Measurements from ENCODE around the gene WDR76. TPM values are rescaled to one million over a fixed set of nuclear protein-coding genes. Genes with fewer than 3 reads are reported as not detected.
"Not testable (repeated sequence)": the region's sequence is repeated elsewhere in the genome, so short reads cannot be mapped to it uniquely, and the experiment has no call there.

Gene WDR76
- total and polyA plus RNA-seq, 9 donors = 7.2 to 12.2 (median 8.9) TPM

DNA sequence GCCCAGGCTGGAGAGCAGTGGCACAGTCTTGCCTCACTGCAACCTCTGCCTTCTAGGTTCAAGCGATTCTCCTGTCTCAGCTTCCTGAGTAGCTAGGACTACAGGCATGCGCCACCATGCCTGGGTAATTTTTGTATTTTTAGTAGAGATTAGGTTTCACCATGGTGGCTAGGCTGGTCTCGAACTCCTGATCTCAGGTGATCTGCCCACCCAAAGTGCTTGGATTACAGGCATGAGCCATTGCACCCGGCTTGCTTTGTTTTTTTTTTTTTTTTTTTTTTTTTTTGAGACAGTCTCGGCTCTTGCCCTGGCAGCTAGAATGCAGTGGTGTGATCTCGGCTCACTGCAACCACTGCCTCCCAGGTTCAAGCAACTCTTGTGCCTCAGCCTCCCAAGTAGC lies 5.7 kb downstream of the WDR76 start:
- H3K36me3 ChIP-seq (ENCODE audit: control insufficient read depth, insufficient read depth, low read length); H3K9me3 ChIP-seq (replicated peaks; ENCODE audit: control insufficient read depth, low read depth, low read length); H3K4me1 ChIP-seq (ENCODE audit: control insufficient read depth, insufficient read depth, low read length); H3K27ac ChIP-seq (ENCODE audit: low read length); H3K4me3 ChIP-seq (ENCODE audit: low read length); DNase-seq; H3K27me3 ChIP-seq (ENCODE audit: control insufficient read depth, insufficient read depth, low read length): not testable (repeated sequence)
- WGBS (ENCODE audit: insufficient coverage) = no CpG with 5 or more reads among the region's 6 CpGs

DNA sequence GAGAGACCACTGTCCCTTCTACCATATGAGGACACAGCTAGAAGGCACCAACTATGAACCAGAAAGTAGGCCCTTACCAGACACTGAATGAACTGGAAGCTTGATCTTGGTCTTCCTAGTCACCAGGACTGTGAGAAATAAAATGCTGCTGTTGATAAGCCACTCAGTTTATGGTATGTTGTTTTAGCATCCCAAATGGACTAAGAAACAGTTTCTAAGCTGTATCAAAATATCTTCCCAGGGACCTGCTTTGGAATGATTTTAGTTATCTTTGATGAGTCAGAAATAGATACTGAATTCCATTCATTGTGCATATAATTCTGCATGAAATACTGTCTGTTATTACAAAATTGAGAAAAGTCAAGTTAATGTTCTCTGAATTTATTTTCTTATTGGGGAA lies 18.6 kb downstream of the WDR76 start:
- H3K36me3 ChIP-seq (ENCODE audit: control insufficient read depth, insufficient read depth, low read length) = peaks cover 15% of the 10 kb centered on the region
- no peak for DNase-seq
- no peak overlapping the region for H3K27ac ChIP-seq (ENCODE audit: low read length)
- no peaks in the 10 kb centered on the region for H3K9me3 ChIP-seq (replicated peaks; ENCODE audit: control insufficient read depth, low read depth, low read length)
- H3K4me3 ChIP-seq (ENCODE audit: low read length) = no peak overlapping the region
- no peaks in the 10 kb centered on the region for H3K27me3 ChIP-seq (ENCODE audit: control insufficient read depth, insufficient read depth, low read length)
- H3K4me1 ChIP-seq (ENCODE audit: control insufficient read depth, insufficient read depth, low read length) = no peaks in the 10 kb centered on the region

DNA sequence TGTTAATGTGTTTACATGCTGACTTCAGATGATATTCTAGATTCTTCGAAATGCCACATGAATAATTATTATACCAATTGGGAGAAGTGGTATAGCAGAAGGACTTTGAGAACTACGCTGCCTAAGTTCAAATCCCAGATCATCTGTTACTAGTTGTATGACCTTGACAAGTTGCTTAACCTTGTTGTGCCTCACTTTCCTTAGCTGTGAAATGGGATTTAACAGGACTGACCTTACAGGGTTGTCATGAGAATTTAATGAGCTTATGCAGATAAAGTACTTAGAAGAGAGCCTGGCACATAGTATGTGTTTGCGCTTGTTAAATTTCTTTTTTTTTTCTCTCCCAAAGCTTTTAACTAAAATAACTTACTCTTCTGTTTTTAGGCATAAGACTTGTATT lies 24.4 kb downstream of the WDR76 start:
- Histone ChIP-seq H3K27me3 (ENCODE audit: control insufficient read depth, insufficient read depth, low read length) (no peaks in the 10 kb centered on the region), H3K27ac (ENCODE audit: low read length) (no peak overlapping the region), H3K36me3 (ENCODE audit: control insufficient read depth, insufficient read depth, low read length) (peaks cover 16% of the 10 kb centered on the region), H3K4me3 (ENCODE audit: low read length) (no peak overlapping the region), H3K4me1 (ENCODE audit: control insufficient read depth, insufficient read depth, low read length) (no peaks in the 10 kb centered on the region), H3K9me3 (replicated peaks; ENCODE audit: control insufficient read depth, low read depth, low read length) (no peaks in the 10 kb centered on the region)
- no CpG with 5 or more reads among the region's 3 CpGs for WGBS (ENCODE audit: insufficient coverage)
- no peak for DNase-seq

GRCh38 chr15:43852607-43853006 lies 25.8 kb downstream of the WDR76 start:
- H3K27me3 ChIP-seq (ENCODE audit: control insufficient read depth, insufficient read depth, low read length) = no peaks in the 10 kb centered on the region
- H3K9me3 ChIP-seq (replicated peaks; ENCODE audit: control insufficient read depth, low read depth, low read length) = no peaks in the 10 kb centered on the region
- no CpG with 5 or more reads among the region's 4 CpGs for WGBS (ENCODE audit: insufficient coverage)
- no peak for DNase-seq
- H3K4me1 ChIP-seq (ENCODE audit: control insufficient read depth, insufficient read depth, low read length) = no peaks in the 10 kb centered on the region
- H3K27ac ChIP-seq (ENCODE audit: low read length) = no peak overlapping the region
- H3K36me3 ChIP-seq (ENCODE audit: control insufficient read depth, insufficient read depth, low read length) = peaks cover 15% of the 10 kb centered on the region
- H3K4me3 ChIP-seq (ENCODE audit: low read length) = no peak overlapping the region

GRCh38 chr15:43854801-43855200 lies 28.0 kb downstream of the WDR76 start:
- Histone ChIP-seq H3K4me1 (ENCODE audit: control insufficient read depth, insufficient read depth, low read length) (no peaks in the 10 kb centered on the region), H3K4me3 (ENCODE audit: low read length) (no peak overlapping the region), H3K27me3 (ENCODE audit: control insufficient read depth, insufficient read depth, low read length) (no peaks in the 10 kb centered on the region), H3K9me3 (replicated peaks; ENCODE audit: control insufficient read depth, low read depth, low read length) (no peaks in the 10 kb centered on the region), H3K36me3 (ENCODE audit: control insufficient read depth, insufficient read depth, low read length) (peaks cover 12% of the 10 kb centered on the region), H3K27ac (ENCODE audit: low read length) (no peak overlapping the region)
- DNase-seq = no peak
- WGBS (ENCODE audit: insufficient coverage) = 100% methylated on average over 2 of the region's 6 CpGs

DNA sequence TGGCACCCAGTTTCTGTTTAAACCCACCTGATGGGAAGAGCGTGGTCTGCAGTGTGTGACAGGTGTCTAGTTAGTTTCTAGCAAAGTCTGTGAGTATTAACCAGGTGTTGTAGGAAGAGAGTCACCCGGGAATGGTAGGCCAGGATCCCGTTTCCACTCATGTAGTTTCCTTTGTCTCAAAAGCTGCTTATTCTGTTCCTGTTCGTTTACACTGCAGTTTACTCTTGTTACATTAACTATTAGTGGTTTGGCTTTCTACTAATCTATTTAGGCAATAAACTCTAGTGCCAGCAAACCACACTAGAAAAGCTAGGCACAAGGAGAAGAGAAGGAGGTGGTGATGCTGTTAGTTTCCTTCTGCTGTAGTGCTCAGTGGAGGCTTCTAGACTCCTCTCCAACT lies 32.7 kb downstream of the WDR76 start:
- WGBS (ENCODE audit: insufficient coverage) = 100% methylated on average over 1 of the region's 4 CpGs
- no peaks in the 10 kb centered on the region for H3K27me3 ChIP-seq (ENCODE audit: control insufficient read depth, insufficient read depth, low read length)
- no peak overlapping the region for H3K27ac ChIP-seq (ENCODE audit: low read length)
- H3K36me3 ChIP-seq (ENCODE audit: control insufficient read depth, insufficient read depth, low read length) = peaks cover 8% of the 10 kb centered on the region
- H3K4me1 ChIP-seq (ENCODE audit: control insufficient read depth, insufficient read depth, low read length) = no peaks in the 10 kb centered on the region
- H3K4me3 ChIP-seq (ENCODE audit: low read length) = no peak overlapping the region
- H3K9me3 ChIP-seq (replicated peaks; ENCODE audit: control insufficient read depth, low read depth, low read length) = no peaks in the 10 kb centered on the region
- no peak for DNase-seq

DNA sequence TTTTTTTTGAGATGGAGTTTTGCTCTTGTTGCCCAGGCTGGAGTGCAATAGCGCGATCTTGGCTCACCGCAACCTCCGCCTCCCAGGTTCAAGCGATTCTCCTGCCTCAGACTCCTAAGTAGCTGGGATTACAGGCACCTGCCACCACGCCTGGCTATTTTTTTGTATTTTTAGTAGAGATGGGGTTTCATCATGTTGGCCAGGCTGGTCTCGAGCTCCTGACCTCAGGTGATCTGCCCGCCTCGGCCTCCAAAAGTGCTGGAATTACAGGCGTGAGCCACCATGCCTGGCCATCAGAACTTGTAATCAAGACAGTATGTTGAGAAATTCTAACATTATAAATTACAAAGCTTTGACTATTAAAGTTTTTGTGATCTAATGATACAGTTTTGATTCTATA lies 39.8 kb downstream of the WDR76 start:
- not testable (repeated sequence) for H3K36me3 ChIP-seq (ENCODE audit: control insufficient read depth, insufficient read depth, low read length); H3K4me3 ChIP-seq (ENCODE audit: low read length); H3K27ac ChIP-seq (ENCODE audit: low read length); DNase-seq; H3K4me1 ChIP-seq (ENCODE audit: control insufficient read depth, insufficient read depth, low read length); H3K9me3 ChIP-seq (replicated peaks; ENCODE audit: control insufficient read depth, low read depth, low read length); H3K27me3 ChIP-seq (ENCODE audit: control insufficient read depth, insufficient read depth, low read length)
- WGBS (ENCODE audit: insufficient coverage) = no CpG with 5 or more reads among the region's 10 CpGs

GRCh38 chr15:43867096-43867495 lies 40.3 kb downstream of the WDR76 start:
- Histone ChIP-seq H3K36me3 (ENCODE audit: control insufficient read depth, insufficient read depth, low read length) (peaks cover 7% of the 10 kb centered on the region), H3K27me3 (ENCODE audit: control insufficient read depth, insufficient read depth, low read length) (no peaks in the 10 kb centered on the region)
- WGBS (ENCODE audit: insufficient coverage) = 89% methylated on average over 4 of the region's 5 CpGs

DNA sequence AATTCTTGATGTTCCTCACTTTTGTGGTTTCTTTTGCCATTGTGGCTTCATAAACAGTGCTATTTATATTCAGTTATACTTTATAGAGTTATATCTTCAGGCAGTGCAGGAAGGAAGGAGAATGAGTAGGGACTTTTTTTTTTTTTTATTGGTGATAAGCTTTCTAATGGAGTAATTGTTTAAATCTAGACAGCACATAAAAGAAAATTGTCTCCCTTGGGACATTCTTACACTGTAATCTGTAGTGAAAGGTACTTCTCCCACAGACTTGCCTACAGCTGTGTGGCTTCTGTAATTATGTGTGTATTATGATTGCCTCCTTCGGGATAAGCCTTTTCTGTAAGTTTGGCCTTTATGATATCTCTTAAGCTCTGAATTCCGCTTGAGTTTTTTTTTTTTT lies 41.6 kb downstream of the WDR76 start:
- H3K4me1 ChIP-seq (ENCODE audit: control insufficient read depth, insufficient read depth, low read length) = no peaks in the 10 kb centered on the region
- no peaks in the 10 kb centered on the region for H3K27me3 ChIP-seq (ENCODE audit: control insufficient read depth, insufficient read depth, low read length)
- no peak for DNase-seq
- no CpG with 5 or more reads among the region's 2 CpGs for WGBS (ENCODE audit: insufficient coverage)
- no peak overlapping the region for H3K4me3 ChIP-seq (ENCODE audit: low read length)
- H3K9me3 ChIP-seq (replicated peaks; ENCODE audit: control insufficient read depth, low read depth, low read length) = no peaks in the 10 kb centered on the region
- H3K27ac ChIP-seq (ENCODE audit: low read length) = no peak overlapping the region
- peaks cover 7% of the 10 kb centered on the region for H3K36me3 ChIP-seq (ENCODE audit: control insufficient read depth, insufficient read depth, low read length)

More at GRCh38 chr15:43867096-43867495, 40.3 kb downstream of the WDR76 start:
- no peaks in the 10 kb centered on the region for H3K9me3 ChIP-seq (replicated peaks; ENCODE audit: control insufficient read depth, low read depth, low read length)
- H3K4me1 ChIP-seq (ENCODE audit: control insufficient read depth, insufficient read depth, low read length) = no peaks in the 10 kb centered on the region
- DNase-seq = no peak
- no peak overlapping the region for H3K27ac ChIP-seq (ENCODE audit: low read length)
- H3K4me3 ChIP-seq (ENCODE audit: low read length) = no peak overlapping the region

GRCh38 chr15:43871835-43872234 lies 45.0 kb downstream of the WDR76 start:
- Histone ChIP-seq H3K4me3 (ENCODE audit: low read length) (no peak overlapping the region), H3K4me1 (ENCODE audit: control insufficient read depth, insufficient read depth, low read length) (no peaks in the 10 kb centered on the region), H3K27ac (ENCODE audit: low read length) (no peak overlapping the region), H3K36me3 (ENCODE audit: control insufficient read depth, insufficient read depth, low read length) (peaks cover 7% of the 10 kb centered on the region), H3K9me3 (replicated peaks; ENCODE audit: control insufficient read depth, low read depth, low read length) (no peaks in the 10 kb centered on the region), H3K27me3 (ENCODE audit: control insufficient read depth, insufficient read depth, low read length) (no peaks in the 10 kb centered on the region)
- DNase-seq = no peak
- no CpG with 5 or more reads among the region's 2 CpGs for WGBS (ENCODE audit: insufficient coverage)

DNA sequence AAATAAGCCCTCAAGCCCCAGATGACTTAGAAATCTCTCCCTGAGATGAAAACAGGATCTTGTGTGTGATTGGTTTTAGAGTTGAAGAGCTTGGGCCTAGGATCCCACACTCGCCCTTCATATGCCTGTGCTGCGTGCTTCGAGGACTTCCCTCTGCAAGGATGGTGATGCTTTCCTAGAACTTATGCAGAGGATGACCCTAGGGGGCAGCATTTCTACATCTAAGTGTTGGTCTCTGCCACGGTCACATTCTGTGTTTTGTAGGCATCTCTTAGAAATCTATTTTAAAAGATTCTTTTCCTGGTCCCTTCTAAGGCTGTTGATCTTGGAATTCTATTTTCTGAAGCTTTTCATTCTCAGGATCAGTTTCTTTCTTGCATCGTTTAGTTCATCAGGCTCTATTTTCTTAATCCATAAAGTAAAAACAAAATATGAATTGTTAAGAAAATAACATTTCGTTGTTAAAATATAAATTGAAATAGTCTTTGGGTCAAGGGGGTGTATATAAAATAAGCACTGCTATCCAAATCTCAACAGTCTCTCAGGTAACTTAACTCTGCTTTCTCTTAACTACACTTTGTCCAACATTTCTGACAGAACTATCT lies 45.7 kb downstream of the WDR76 start:
- Histone ChIP-seq H3K27me3 (ENCODE audit: control insufficient read depth, insufficient read depth, low read length) (no peaks in the 10 kb centered on the region), H3K4me1 (ENCODE audit: control insufficient read depth, insufficient read depth, low read length) (no peaks in the 10 kb centered on the region), H3K9me3 (replicated peaks; ENCODE audit: control insufficient read depth, low read depth, low read length) (no peaks in the 10 kb centered on the region), H3K36me3 (ENCODE audit: control insufficient read depth, insufficient read depth, low read length) (peaks cover 3% of the 10 kb centered on the region), H3K27ac (ENCODE audit: low read length) (no peak overlapping the region), H3K4me3 (ENCODE audit: low read length) (no peak overlapping the region)
- 71% methylated on average over 2 of the region's 6 CpGs for WGBS (ENCODE audit: insufficient coverage)
- DNase-seq = peak; percentile 81
